ENCODE measurements around the gene KCNK2. TPM values are rescaled to one million over a fixed set of nuclear protein-coding genes. Genes with fewer than 3 reads are reported as not detected.

KCNK2 gene
- total RNA-seq, 1 donor from 2014 or later = 7.4 TPM

DNA sequence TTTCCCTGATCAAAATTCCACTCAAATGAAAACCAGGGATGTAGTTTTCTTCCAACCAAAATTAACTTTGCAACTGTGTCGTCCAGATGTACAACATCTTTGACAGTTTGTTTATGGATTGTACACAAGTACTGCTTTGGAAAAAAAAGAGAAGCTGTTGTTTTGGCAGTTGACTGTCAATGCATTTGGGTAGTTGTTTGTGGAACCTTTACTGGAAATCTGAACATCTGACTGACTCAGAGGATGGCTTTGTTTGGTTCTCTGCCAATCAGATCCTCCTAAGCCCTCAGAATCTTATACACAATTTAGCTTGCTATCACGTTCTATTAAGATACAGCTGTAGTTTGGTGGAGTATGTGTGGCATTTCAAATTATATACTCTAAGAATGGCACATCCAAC, 195.0 kb downstream of the KCNK2 start:
- no peak overlapping the region for H3K27ac Mint-ChIP-seq
- TF ChIP-seq, protein P1, sequence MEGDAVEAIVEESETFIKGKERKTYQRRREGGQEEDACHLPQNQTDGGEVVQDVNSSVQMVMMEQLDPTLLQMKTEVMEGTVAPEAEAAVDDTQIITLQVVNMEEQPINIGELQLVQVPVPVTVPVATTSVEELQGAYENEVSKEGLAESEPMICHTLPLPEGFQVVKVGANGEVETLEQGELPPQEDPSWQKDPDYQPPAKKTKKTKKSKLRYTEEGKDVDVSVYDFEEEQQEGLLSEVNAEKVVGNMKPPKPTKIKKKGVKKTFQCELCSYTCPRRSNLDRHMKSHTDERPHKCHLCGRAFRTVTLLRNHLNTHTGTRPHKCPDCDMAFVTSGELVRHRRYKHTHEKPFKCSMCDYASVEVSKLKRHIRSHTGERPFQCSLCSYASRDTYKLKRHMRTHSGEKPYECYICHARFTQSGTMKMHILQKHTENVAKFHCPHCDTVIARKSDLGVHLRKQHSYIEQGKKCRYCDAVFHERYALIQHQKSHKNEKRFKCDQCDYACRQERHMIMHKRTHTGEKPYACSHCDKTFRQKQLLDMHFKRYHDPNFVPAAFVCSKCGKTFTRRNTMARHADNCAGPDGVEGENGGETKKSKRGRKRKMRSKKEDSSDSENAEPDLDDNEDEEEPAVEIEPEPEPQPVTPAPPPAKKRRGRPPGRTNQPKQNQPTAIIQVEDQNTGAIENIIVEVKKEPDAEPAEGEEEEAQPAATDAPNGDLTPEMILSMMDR (IDR thresholded peaks at IDR 0.05; ENCODE audit: unreplicated experiment) = no peak
- H3K27me3 Mint-ChIP-seq (ENCODE audit: low read depth) = peaks cover 4% of the 10 kb centered on the region
- H3K9me3 Mint-ChIP-seq = no peaks in the 10 kb centered on the region
- DNase-seq (ENCODE audit: low spot score in 2 of 2, unreplicated experiment in 2 of 2) = no peak
- H3K36me3 Mint-ChIP-seq = no peaks in the 10 kb centered on the region
- no peaks in the 10 kb centered on the region for H3K4me1 Mint-ChIP-seq
- H3K4me3 Mint-ChIP-seq = no peak overlapping the region

DNA sequence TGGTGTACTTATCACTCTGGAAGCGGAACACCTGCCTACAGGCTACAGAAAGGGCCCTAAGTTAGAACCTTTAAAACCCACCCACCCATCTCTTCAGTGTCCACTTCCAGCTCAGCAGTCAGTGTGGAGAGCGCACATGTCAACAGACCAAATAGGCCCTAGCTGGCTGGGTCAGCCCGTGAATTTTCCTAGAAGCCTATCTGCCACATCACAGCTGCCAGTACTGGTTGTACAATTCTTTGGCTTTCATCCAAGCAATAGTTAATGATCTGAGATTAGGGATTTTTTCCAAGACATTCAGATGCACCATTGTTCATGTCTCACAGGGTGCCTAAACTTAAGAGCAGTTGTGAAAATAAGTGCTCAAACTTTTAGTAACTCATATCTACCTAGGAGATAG, 197.1 kb downstream of the KCNK2 start:
- no peaks in the 10 kb centered on the region for H3K9me3 Mint-ChIP-seq
- no peak for DNase-seq (ENCODE audit: low spot score in 2 of 2, unreplicated experiment in 2 of 2)
- H3K4me1 Mint-ChIP-seq = no peaks in the 10 kb centered on the region
- TF ChIP-seq, protein P1 (IDR thresholded peaks at IDR 0.05; ENCODE audit: unreplicated experiment) = no peak
- H3K27ac Mint-ChIP-seq = no peak overlapping the region
- no peak overlapping the region for H3K4me3 Mint-ChIP-seq
- peaks cover 2% of the 10 kb centered on the region for H3K27me3 Mint-ChIP-seq (ENCODE audit: low read depth)
- H3K36me3 Mint-ChIP-seq = no peaks in the 10 kb centered on the region

DNA sequence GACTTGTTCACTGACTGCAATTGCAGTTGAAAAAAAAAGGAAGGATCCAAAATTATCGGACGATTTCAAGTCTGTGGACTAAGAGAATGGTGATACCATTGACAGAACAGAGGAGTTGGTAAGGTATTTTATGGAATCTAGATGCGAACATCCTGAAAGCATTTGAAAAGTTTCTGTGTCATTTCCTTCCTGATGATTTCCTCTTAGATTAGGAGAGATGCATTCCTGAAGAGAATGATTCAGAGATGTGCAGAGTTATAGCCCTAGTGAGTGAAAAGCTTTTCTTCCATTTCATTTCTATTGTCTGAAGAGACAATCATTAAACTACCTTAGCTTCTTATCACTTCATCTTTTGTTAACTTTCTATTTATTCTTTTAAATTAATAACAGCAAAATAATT, 200.0 kb downstream of the KCNK2 start:
- TF ChIP-seq, protein P1 (IDR thresholded peaks at IDR 0.05; ENCODE audit: unreplicated experiment) = no peak
- no peaks in the 10 kb centered on the region for H3K9me3 Mint-ChIP-seq
- H3K36me3 Mint-ChIP-seq = no peaks in the 10 kb centered on the region
- no peaks in the 10 kb centered on the region for H3K27me3 Mint-ChIP-seq (ENCODE audit: low read depth)
- no peak overlapping the region for H3K4me3 Mint-ChIP-seq
- no peak overlapping the region for H3K27ac Mint-ChIP-seq
- DNase-seq (ENCODE audit: low spot score in 2 of 2, unreplicated experiment in 2 of 2) = no peak
- H3K4me1 Mint-ChIP-seq = no peaks in the 10 kb centered on the region

DNA sequence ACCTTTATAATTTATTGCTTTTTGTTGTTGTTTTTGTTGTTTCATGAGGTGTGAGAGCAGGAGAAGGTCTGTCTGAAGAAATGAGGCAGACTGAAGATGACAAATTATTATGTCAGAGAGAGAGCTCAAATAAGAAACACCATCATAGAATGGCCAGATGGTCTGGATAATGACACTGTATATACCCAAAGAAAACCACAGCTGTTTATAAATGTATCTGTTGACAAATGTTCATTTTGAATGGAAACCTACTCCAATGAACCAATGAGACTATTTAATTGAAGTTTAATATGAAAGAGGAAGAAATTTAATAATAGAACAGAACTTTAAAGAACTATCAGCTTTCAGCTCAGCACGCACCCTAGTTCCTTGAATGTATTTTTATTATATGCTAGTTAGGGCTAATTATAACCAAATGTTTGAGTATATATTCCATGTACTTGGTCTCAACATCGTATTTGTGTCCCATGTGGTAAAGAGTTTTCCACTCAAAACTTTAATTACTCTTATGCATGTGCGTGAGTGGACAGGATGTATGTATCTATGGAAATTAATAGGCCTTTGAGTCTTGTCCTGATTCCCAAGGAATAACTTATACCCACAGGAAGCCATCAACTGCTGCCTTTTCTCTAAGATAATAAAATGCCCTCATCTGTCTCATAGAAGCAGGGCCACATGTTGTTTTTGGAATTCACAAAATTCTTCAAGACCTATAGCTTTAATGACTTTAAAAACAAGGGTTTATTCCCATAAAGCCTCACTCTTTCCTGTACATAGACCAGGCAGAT, 202.7 kb downstream of the KCNK2 start:
- no peak overlapping the region for H3K4me3 Mint-ChIP-seq
- H3K27me3 Mint-ChIP-seq (ENCODE audit: low read depth) = no peaks in the 10 kb centered on the region
- no peaks in the 10 kb centered on the region for H3K4me1 Mint-ChIP-seq
- H3K27ac Mint-ChIP-seq = no peak overlapping the region
- TF ChIP-seq, protein P1 (IDR thresholded peaks at IDR 0.05; ENCODE audit: unreplicated experiment) = no peak
- DNase-seq (ENCODE audit: low spot score in 2 of 2, unreplicated experiment in 2 of 2) = no peak
- no peaks in the 10 kb centered on the region for H3K36me3 Mint-ChIP-seq
- no peaks in the 10 kb centered on the region for H3K9me3 Mint-ChIP-seq
